ENCODE data around the gene SCN5A. TPM values are rescaled to one million over a fixed set of nuclear protein-coding genes. Genes with fewer than 3 reads are reported as not detected.

The SCN5A gene
- total RNA-seq, 1 donor from 2014 or later, result 3.9 TPM

- H3K27me3 ChIP-seq, result no peaks in the 10 kb centered on the region
- peaks cover 5% of the 10 kb centered on the region for H3K4me1 Mint-ChIP-seq
- peak; percentile 80 for DNase-seq (ENCODE audit: low spot score)
- no peaks in the 10 kb centered on the region for H3F3A ChIP-seq (ENCODE audit: low read depth)
- H4K20me1 ChIP-seq (ENCODE audit: low read depth), result peaks cover 8% of the 10 kb centered on the region
- no peak overlapping the region for H3K4me3 ChIP-seq
- H3K27ac ChIP-seq, result no peak overlapping the region
- no peak overlapping the region for H3K4me3 Mint-ChIP-seq
- H2AFZ ChIP-seq (replicated peaks), result no peak overlapping the region
- H3K27ac Mint-ChIP-seq, result no peak overlapping the region
- no peaks in the 10 kb centered on the region for H3K36me3 Mint-ChIP-seq
- no peak overlapping the region for H3K9ac ChIP-seq
- TF ChIP-seq CTCF (IDR thresholded peaks at IDR 0.05) (peak; percentile 87), EZH2phosphoT487 (IDR thresholded peaks at IDR 0.05) (no peak)
- no peak overlapping the region for H3K4me2 ChIP-seq
- H3K4me1 ChIP-seq, result peaks cover 15% of the 10 kb centered on the region
- H3K36me3 ChIP-seq, result no peaks in the 10 kb centered on the region
- H3K9me3 Mint-ChIP-seq, result peaks cover 4% of the 10 kb centered on the region
- no peaks in the 10 kb centered on the region for H3K9me3 ChIP-seq (ENCODE audit: low read depth)
- peaks cover 32% of the 10 kb centered on the region for H3K27me3 Mint-ChIP-seq (ENCODE audit: insufficient read depth, low read depth)
- H3K79me2 ChIP-seq (ENCODE audit: low read depth), result no peaks in the 10 kb centered on the region
These were observed 21.5 kb downstream of the SCN5A start for GRCh38 chr3:38627956-38628355.

GRCh38 chr3:38626171-38626570 lies 23.3 kb downstream of the SCN5A start:
- H3K36me3 Mint-ChIP-seq, result no peaks in the 10 kb centered on the region
- H3K27me3 Mint-ChIP-seq (ENCODE audit: insufficient read depth, low read depth), result peaks cover 21% of the 10 kb centered on the region

GRCh38 chr3:38623539-38623938 lies 25.9 kb downstream of the SCN5A start:
- no peak overlapping the region for H3K4me3 ChIP-seq
- H3K9me3 ChIP-seq (ENCODE audit: low read depth), result no peaks in the 10 kb centered on the region
- no peak overlapping the region for H3K27ac ChIP-seq
- H3K4me2 ChIP-seq, result no peak overlapping the region
- TF ChIP-seq EZH2 (IDR thresholded peaks at IDR 0.05) (no peak), EZH2phosphoT487 (IDR thresholded peaks at IDR 0.05) (no peak), CTCF (IDR thresholded peaks at IDR 0.05) (peak; percentile 55)
- H3K36me3 ChIP-seq, result no peaks in the 10 kb centered on the region
- H2AFZ ChIP-seq (replicated peaks), result no peak overlapping the region
- peak; percentile 75 for DNase-seq (ENCODE audit: low spot score)
- H3K4me3 Mint-ChIP-seq, result no peak overlapping the region
- no peaks in the 10 kb centered on the region for H3K36me3 Mint-ChIP-seq
- H3F3A ChIP-seq (ENCODE audit: low read depth), result no peaks in the 10 kb centered on the region
- H3K79me2 ChIP-seq (ENCODE audit: low read depth), result no peaks in the 10 kb centered on the region
- H3K9me3 Mint-ChIP-seq, result no peaks in the 10 kb centered on the region
- peaks cover 17% of the 10 kb centered on the region for H3K27me3 Mint-ChIP-seq (ENCODE audit: insufficient read depth, low read depth)
- no peaks in the 10 kb centered on the region for H3K4me1 Mint-ChIP-seq
- H3K27me3 ChIP-seq, result no peaks in the 10 kb centered on the region
- H3K4me1 ChIP-seq, result peaks cover 4% of the 10 kb centered on the region
- H4K20me1 ChIP-seq (ENCODE audit: low read depth), result no peaks in the 10 kb centered on the region
- H3K27ac Mint-ChIP-seq, result no peak overlapping the region
- H3K9ac ChIP-seq, result no peak overlapping the region

More at GRCh38 chr3:38626171-38626570, 23.3 kb downstream of the SCN5A start:
- no peak overlapping the region for H3K27ac Mint-ChIP-seq
- Histone ChIP-seq H3K27me3 (no peaks in the 10 kb centered on the region), H3K36me3 (no peaks in the 10 kb centered on the region), H3F3A (ENCODE audit: low read depth) (no peaks in the 10 kb centered on the region), H3K4me2 (no peak overlapping the region), H3K9ac (no peak overlapping the region), H3K9me3 (ENCODE audit: low read depth) (no peaks in the 10 kb centered on the region), H3K27ac (no peak overlapping the region), H3K79me2 (ENCODE audit: low read depth) (no peaks in the 10 kb centered on the region), H3K4me3 (no peak overlapping the region), H4K20me1 (ENCODE audit: low read depth) (peaks cover 8% of the 10 kb centered on the region), H2AFZ (replicated peaks) (no peak overlapping the region), H3K4me1 (peaks cover 15% of the 10 kb centered on the region)
- H3K4me1 Mint-ChIP-seq, result peaks cover 5% of the 10 kb centered on the region
- no peaks in the 10 kb centered on the region for H3K9me3 Mint-ChIP-seq
- H3K4me3 Mint-ChIP-seq, result no peak overlapping the region
- DNase-seq (ENCODE audit: low spot score), result no peak
- no peak for TF ChIP-seq EZH2 (IDR thresholded peaks at IDR 0.05)
- no peak for TF ChIP-seq CTCF (IDR thresholded peaks at IDR 0.05)
- TF ChIP-seq EZH2phosphoT487 (IDR thresholded peaks at IDR 0.05), result no peak
